Raji (cell line): Measurements from ENCODE around the gene COPZ1.

ENCODE experiments used
- POLR2A ChIP-seq: IDR thresholded peaks from 2 replicates; pipeline ENCODE4 v1.6.1; 2011; ENCODE audit warnings: low read depth, low read length, control low read depth; ENCODE audit not compliant: insufficient read depth

Gene COPZ1

DNA sequence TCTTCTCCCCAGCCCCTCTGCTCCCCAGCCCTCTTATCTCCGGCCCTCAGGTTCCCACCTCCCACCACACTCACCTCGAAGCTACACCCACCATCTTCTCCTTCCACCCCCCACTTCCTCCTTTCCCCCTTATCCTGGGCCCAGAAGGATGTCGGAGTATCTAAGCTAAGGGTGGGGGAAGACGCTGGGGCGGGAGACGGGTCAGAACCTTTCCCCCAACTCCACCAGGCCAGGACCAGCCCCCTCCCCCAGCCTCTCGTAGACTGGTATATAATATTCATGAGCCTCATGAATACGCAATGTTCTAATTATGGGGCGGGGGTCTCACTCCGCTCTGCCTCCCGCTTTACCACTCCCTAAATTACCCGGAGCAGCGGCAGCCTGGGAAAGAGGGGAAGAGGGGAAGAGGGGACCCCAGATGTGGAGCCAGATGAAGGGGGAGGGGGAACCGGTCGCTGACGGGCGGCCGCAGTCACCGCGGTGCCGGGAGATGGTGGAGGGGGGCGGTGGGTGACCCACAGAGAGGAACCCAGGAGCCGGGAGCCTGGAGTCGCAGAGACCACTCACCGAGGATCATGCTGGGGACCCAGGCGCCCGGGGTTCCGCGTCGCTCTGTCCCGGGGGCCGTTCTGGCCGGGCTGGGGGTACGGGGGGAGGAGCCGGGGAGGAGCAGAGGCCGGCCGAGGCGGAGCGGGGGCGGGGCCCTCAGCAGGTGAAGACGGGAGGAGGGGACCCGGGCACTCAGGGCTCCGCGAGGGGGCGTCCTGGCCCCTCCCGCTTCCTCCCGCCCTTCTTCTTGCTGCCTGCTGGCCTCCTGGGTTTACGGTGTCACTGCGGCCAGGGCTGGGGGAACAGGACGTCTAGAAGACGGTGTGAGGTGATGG lies 66.0 kb downstream of the COPZ1 start:
- TF ChIP-seq POLR2A = no peak

DNA sequence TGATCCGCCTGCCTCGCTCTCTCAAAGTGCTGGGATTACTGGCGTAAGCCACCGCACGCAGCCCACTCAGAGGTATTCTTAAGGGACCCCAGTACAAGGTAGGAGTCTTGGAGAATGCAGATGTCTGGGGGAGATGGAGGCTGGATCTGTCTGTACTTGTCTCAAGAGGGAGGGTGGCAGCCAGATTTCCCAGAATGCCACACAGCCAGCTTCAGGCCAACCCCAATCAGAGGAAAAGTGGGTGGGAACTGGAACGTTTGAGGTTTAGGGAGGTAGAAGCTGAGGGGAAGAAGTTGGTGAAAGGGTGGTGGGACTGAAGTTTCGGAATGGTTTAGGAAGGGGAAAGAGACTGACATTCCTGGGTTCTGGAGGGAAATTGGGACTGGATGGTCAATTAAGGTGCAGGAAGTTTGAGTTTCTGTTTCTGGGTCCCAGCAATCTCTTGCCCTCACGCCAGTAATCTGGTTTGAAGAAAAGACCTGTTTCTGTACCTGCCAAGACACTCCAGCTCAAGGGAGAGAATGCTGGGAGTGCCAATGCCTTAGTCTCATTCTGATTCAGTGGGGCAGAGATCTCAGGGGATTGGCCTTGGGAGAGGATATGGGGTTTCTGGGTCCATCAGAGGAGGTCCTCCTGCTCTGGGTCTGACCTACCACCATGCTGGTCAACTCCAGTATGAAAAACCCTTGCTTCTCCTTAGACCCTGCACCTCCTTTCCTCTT lies 67.7 kb downstream of the COPZ1 start:
- TF ChIP-seq POLR2A = no peak

DNA sequence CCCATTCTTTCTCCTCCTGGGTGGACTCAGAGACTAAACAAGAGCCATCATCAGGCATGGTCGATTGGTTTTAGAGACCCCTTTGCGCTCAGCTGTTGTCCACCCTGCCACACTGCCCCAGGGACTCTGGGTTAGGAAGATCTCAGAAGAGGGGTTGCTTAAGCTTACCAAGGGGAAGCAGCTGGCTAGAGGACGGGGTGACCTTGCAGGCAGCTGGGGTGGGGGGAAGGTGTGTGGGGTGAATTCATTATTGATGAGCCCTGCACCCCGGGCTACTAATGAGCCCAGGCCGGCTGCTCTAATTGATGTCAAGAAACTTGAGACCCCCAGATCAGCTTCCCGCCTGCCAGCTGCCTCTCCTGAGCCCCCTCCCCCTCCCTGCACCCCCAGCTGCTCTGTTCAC lies 68.3 kb downstream of the COPZ1 start:
- TF ChIP-seq POLR2A = no peak

DNA sequence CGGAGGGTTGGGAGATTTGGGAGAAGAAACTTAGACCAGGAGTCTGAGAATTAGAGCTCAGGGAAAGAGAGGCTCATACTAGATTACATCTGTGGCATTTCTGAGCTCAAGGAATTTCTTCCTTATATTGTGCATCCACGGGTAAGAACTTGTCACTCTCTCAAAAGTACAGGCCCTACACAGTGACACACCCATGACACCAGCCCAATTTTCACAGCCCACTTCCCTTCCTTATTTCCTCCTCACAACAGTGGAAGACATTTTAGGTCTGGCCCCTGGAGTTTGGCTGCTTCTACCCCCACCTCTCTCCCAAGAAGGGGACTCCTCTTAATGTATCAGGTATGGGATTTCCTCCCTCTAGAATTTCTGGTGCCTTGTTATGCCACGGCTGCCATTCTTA lies 68.8 kb downstream of the COPZ1 start:
- no peak for TF ChIP-seq POLR2A

DNA sequence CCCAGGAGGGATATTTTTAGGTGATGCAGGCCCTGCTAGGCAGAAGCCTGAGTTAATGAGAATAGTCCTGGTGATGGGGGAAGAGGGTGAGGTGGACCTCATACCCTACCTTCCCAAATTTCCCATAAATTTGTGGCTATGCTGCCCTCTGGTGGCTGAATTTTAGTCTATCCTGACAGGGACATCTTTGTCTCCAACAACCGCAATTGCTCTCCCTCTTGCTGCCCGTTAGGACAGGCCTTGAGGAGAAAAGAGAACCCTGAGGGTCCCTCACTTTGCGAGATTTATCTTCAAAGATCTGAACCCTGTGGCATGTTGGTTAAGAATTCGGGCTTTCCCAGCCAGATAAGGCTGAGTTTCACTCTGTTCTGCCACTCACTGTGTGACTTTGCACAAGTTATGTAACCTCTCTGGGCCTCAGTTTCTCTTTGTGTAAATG lies 69.4 kb downstream of the COPZ1 start:
- no peak for TF ChIP-seq POLR2A

DNA sequence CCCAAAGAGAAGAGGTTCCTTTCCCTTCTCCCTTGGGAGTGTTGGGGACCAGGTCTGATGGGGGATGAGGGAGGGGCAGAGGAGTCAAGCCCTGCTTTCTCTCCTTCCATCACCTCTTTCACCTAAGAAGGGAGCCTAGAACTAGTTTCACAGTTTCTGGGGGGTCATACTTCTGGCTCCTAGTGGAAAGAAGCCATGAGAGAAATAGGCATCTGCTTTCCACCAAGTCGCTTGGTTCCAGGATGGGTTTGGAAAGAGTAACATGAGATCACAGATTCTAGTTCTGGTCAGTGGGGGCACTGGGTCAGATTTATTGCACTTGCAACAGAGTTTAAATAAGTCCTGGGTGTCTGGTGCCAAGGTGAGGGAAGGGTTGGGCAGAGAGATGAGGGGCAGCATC lies 70.1 kb downstream of the COPZ1 start:
- TF ChIP-seq POLR2A = no peak

DNA sequence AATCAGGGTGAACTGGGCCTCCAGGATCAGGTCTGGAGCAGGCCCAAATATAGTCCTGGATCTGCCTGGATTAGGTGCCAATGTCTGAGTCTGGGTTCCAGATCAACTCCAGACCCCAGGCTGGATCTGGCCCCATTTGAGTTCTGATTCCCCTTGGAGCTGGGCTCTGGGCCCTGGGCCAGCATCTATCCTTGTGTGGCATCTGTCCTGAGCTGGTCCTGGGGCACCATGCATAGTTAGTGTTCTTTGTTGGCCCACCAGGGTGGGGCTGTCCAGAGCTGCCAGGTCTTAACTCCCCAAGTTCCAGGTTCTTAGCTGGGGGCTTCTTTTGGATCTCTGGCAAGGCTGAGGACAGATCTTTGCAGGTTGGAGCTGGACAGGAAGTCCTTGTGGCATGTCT lies 70.6 kb downstream of the COPZ1 start:
- no peak for TF ChIP-seq POLR2A

DNA sequence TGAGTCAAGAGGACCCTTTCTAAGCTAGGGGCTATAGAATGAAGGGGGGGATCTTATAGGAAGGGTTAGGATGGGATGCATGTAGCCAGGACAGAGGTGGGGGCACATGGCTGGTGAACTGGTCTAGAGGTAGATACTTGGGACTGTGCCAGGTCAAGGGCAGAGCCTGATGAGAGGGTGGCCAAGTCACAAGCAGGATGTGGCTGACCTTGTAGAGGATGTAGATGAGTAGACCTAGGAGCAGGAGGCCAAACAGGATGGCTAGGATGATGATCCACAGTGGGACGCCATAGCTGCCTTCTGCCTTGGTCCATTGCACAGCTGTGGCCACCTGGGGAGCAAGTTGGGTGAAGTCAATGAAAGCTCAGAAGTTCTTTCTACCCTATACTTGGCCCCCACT lies 72.2 kb downstream of the COPZ1 start:
- no peak for TF ChIP-seq POLR2A

DNA sequence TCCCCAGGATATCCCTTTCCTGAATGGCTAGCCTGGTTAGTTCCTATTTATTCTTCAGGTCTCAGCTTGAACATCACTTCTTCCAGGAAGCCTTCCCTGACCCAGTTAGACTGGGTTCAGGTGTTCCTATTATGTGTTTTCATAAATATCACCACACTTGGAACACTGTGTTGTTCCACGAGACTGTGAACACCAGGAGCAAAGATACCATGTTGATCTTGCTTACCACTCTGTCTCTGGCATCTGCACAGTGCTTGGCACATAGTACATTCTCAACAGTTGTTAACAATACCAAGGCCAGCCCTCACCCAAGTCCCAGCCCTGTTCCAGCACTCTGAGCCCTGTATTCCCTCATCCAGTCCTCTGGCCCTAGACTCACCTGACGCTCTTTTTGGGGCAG lies 73.3 kb downstream of the COPZ1 start:
- no peak for TF ChIP-seq POLR2A

DNA sequence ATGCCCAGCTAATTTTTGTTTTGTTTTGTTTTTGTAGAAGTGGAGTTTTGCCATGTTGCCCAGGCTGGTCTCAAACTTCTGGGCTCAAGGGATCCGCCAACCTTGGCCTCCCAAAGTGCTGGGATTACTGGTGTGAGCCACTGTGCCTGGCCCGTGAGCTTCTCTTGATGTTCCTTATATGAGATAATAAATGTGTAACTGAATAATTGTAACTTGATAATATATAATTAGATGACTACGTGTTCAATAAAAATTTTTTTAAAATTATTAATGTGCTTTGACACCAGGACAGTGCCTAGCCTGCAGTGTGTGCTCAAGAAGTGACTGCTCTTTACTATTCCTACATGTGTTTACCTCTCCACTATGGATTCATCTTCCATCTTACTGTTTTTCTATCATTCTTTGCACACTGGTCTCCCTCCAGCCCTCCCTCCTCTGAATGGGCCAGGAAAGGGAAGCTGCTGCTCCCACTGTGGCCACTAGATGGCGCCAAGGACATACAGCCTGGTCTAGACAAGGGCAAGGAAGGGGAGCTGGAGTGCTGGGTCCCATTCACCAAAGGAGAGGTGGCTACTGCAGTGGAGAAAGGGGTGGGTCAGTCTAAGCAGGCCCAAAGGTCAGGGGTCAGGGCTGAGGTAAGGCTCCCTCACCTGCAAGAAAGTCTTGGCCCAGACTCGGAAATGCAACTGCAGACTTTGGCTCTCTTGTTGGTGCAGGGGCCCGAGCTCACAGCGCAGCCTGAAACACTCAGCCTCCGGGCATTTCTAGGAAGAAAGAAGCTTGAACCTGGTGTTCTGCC lies 74.3 kb downstream of the COPZ1 start:
- TF ChIP-seq POLR2A = no peak

DNA sequence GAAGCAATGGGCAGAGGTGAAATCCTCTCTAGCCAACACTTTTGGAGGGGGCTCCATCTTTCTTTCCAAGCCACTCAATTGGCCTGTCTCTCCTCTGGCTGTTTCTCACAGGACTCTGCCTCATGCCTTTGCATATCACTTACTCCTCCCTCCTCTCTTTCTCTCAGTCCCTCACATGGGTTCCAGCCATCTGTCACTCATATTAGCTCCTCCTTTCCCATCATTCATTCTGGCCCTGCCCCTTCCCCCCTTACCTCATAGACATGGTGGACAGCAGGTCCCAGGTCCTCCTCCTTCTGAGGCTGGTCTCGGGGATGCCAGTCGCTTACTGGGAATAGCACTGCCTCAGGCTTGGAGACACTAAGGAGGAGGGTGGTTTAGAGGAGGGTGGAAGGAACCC lies 76.2 kb downstream of the COPZ1 start:
- no peak for TF ChIP-seq POLR2A
